Activated CD8-positive, alpha-beta memory T cell treated with anti-CD3 and anti-CD28 coated beads, Interleukin-2, amount 50 U/mL, for 48 hours (primary cell): ENCODE results near the gene KIAA0513.
A peak's percentile ranks its signal among the peaks of the same experiment; 100 is the strongest.
"Not testable (repeated sequence)": the region's sequence is repeated elsewhere in the genome, so short reads cannot be mapped to it uniquely, and the experiment has no call there.

ENCODE experiments used
- DNase-seq: peaks from one replicate; pipeline ENCODE4 v3.0.0-alpha.2; 2020

KIAA0513 gene

DNA sequence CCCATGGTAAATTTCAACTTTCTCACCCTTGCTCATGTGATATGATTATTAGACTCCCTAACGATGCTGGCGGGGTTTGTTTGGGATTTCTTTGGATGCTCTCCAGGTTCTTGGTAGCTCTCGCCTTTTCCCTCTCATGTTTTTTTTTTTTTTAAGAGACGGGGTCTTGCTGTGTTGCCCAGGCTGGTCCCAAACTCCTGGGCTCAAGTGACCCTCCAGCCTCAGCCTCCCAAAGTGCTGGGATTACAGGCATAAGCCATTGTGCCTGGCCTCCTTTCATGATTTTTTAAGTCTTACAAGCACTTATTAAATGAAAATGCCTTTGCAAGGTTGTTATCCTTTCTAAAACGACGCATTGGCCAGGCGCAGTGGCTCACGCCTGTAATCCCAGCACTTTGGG lies 24.1 kb downstream of the KIAA0513 start:
- DNase-seq, result no peak

GRCh38 chr16:85052536-85052935 lies 24.9 kb downstream of the KIAA0513 start:
- DNase-seq, result no peak

GRCh38 chr16:85054321-85054720 lies 26.7 kb downstream of the KIAA0513 start:
- not testable (repeated sequence) for DNase-seq

DNA sequence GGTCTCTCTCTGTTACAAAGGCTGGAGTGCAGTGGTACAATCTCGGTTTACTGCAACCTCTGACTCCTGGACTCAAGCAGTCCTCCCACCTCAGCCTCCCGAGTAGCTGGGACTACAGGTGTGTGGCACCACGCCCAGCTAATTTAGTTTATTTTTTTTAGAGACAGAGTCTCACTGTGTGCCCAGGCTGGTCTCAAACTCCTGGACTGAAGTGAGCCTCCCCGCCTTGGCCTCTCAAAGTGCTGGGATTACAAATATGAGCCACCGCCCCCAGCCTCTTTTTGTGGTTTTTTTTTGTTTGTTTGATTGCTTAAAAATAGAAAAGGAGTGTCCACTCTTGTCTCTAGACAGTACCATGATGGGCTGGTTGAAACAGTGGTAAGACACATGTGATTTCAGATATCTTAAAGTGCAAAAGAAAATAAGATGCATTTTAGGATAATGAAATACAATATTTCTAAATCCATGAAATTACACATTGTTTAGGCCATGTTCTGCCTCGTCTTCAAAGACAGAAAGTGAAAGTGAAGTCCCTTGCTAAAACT lies 27.4 kb downstream of the KIAA0513 start:
- no peak for DNase-seq

GRCh38 chr16:85055493-85056210 lies 28.1 kb downstream of the KIAA0513 start:
- DNase-seq, result peak; percentile 78

DNA sequence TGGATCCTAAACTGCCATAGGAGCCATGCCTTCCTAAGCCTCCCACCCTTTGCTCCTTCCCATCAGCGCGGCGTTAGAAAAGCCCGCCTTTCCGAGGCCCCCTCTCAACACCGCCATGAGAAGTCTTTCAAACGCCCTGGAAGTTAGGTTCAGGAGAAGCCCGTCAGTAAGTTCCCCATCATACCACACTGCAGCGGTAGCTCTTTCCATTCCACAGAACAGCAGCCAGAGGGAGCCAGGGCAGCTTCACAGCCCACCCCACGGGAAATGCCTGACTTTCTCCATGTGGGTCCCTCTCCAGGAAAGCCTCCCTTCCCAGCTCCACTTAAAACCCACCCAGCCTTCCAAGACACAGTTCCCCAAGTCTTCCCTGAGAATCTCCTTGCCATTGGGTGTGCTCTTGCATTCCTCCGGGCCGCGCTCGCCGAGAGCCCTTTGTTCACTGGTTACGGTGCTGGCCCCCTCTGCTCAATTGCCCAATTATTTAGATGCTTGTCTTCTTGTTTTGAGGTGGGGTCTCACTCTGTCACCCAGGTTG lies 28.7 kb downstream of the KIAA0513 start:
- DNase-seq, result no peak

DNA sequence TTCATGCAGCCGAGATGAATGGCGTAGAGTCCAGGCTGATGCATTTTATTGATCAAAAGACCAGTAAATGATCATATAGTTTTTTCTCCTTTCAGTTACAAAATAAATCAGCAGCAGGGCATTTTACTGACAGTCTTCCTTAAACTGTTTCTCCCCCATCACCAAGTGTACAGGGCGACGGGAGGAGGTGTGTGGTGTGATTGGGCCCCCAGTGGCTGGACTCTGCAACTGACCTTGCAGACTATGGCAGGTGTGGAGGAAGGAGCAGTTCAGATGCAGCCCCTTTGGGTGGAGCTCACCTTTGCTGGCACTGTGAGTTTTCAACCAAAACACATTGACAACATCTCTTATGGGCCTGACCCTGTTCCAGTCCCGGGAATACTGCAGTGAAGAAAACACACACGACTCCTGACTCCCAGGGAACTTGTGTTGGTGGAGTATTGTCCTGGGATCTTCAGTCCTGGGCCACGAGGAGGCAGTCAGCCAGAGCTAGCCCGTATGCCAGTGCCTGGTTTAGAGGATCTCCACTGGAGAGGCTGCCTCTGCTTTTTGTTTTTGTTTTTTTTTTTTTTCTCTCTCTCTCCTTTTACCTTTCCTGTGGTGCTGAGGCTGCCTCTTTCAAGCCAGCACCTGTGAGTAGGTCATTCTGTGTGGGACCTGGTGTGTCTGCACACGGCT lies 29.8 kb downstream of the KIAA0513 start:
- no peak for DNase-seq

DNA sequence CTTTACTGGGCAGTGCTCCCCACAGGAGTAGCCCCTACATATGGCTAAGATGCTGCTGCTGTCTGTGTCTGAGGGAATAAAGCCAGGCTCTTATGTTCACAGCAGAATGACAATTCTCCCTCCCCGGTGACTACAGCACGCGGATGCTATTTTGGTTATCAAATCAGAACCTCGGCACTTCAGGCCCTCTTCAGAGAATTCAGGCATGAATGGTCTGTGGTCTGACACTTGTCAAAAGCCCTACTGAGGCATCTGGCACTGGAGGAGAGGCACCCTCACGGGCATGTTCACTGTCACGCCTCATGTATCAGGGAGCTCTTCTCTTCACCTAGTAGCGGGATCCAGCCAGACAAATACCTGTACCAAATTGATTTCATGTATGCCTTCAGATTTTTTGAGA lies 30.4 kb downstream of the KIAA0513 start:
- no peak for DNase-seq

GRCh38 chr16:85058909-85059308 lies 31.3 kb downstream of the KIAA0513 start:
- DNase-seq, result no peak

- no peak for DNase-seq
Measured at GRCh38 chr16:85061566-85061965, 34.0 kb downstream of the KIAA0513 start.

GRCh38 chr16:85062323-85062722 lies 34.7 kb downstream of the KIAA0513 start:
- DNase-seq, result no peak

GRCh38 chr16:85062845-85063244 lies 35.2 kb downstream of the KIAA0513 start:
- DNase-seq, result no peak

DNA sequence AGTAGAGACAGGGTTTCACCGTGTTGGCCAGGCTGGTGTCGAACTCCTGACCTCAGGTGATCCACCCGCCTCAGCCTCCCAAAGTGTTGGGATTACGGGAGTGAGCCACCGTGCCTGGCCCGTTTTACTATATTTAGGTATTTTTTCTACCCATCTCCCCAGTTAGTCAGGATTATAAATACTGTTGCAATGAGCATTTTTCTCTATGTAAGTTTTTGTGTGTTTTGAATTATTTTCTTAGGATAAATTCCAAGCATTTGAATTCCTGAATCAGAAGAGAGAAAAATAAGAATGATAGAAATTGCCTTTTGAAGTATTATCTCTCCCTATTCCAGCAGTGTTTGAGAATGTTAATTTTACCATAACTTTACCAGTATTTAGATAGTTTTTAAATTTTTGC lies 36.6 kb downstream of the KIAA0513 start:
- no peak for DNase-seq

DNA sequence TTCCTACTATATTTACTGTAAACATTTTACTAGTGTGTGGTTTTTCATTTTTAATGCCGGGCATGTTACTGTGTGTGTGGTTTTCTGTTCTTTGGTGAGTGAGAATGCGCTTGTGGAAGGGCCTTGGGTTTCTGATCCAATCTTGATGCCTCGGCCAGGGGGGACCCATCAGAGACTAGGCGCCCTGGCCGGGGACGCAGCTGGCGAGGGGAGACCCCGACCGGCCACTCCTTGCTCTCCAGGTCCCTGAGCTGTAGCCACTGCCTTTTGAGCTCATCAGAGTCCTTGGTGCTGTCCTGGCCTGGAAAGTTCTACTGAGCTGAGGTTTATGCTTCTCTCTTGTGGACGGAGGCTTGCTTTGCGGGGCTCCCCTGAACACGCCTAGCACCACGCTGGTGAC lies 37.5 kb downstream of the KIAA0513 start:
- no peak for DNase-seq

DNA sequence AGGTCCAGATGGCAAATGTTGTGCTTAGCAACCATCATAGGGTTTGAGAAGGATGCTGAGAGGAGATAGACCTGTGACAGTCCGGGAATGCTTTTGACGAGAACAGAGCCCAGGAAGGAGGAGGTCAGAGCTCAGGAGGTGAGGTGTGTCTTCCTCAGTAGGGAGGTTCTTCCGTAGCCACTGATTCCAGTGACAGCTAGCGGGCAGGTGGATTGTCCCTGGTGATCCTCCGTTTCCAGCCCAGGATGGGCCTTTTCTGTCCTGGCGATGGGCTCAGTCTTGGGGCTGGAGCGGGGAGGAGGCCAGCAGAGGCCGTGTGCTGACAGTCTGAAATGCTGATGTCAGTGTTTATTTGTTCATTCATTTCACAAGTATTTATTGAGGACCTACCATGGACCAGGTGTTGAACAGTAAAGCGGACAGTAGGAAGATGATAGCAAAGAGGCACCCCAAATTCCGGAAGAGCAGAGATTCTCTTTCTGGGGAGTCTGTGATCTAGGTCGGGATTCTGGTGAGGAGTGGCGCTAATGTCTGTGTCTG lies 38.8 kb downstream of the KIAA0513 start:
- no peak for DNase-seq

GRCh38 chr16:85067024-85067423 lies 39.4 kb downstream of the KIAA0513 start:
- no peak for DNase-seq

GRCh38 chr16:85067426-85067825 lies 39.8 kb downstream of the KIAA0513 start:
- no peak for DNase-seq

DNA sequence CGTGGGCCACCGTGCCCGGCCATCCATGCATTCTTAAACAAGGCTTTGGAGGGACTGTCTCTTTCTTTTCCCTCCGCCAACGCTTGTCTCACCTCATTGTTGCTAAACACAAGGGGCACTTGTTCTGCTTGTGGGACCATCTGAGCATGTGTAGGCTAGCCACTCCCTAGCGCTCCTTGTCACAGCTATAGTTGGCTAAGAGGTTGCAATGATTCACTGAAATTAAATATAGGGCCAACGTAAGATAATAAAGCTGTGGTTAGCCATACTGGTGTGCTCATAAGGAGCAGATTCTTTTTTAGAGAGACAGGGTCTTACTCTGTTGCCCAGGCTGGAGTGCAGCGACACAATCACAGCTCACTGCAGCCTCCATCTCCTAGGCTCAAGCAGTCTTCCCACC lies 41.2 kb downstream of the KIAA0513 start:
- no peak for DNase-seq

DNA sequence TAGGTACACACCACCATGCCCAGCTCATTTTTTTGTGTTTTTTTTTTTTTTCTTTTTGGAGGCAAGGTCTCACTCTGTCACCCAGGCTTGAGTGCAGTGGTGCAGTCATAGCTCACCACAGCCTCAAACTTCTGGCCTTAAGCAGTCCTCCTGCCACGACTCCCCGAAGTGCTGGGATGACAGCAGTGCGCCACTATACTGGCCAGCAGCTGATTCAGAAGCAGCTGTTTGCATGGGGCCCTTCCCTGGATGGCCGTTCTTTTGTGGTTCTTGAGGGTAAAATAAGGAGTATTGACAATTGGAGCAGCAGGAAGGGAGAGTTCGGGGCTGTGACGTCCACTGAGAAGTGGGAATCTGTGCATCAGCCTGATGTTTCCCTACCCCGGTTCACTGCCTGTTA lies 41.6 kb downstream of the KIAA0513 start:
- no peak for DNase-seq

DNA sequence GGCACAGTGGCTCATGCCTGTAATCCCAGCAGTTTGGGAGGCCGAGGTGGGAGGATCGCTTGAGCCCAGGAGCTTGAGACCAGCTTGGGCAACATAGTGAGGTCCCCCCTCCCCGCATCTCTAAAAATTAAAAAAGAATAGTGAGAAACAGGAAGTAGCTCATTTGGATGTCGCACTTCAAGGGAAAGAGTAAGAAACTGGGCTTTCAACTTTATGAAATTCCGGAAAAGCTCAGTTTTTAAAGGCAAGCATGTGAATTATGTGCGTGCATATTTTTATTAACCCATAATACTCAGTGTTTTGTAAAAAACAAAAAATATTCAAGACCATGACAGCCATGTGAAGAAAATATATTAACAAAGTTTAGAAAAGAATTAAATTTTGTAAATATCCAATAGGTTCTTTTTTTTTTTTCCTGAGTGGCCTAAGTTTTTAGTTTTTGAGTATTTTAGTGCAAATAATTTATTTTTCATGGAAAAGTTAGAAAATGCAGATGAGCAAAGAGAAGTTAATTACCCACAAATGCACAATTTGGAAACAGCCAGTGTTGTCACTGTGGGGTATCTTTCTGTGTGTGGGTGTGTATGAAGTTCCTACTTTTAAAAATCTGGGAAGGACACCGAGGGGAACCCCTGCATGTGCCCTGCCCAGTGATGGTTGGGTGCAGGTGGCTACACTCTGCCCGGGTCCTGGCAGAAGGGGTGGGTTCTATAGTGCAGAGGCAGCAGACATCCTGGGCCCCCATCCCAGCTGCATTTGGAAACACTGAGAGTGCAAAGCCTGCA lies 44.7 kb downstream of the KIAA0513 start:
- no peak for DNase-seq

- DNase-seq, result no peak
Measured at GRCh38 chr16:85072947-85073346, 45.4 kb downstream of the KIAA0513 start.

DNA sequence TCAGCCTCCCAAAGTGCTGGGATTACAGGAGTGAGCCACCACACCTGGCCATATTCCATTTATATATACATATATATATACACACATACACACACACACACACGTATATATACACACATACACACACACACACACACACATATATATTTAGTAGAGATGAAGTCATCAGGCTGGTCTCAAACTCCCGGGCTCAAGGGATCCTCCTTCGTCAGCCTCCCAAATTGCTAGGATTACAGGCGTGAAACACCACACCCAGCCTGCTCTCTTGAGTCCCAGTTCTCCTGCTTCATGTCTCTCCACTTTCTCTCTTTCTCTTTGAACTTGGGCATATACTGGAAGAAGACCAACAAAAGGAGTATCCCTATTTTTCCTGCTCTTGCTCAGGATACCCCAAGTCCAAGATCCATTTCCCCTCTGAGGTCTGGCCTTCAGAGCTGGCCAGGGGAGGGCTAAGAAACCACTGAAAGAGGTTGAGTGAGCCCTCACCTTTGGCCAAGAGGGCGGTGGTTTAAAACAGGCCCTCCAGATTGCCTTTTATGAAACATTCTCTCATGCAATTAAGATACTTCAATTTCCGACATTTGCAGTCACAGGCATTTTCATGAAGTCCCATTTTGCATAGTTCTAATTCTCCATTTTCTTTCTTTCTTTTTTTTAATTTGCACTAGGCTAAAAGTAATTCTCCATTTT lies 46.8 kb downstream of the KIAA0513 start:
- no peak for DNase-seq
